Effector memory CD8-positive, alpha-beta T cell (primary cell): ENCODE results near the gene PLCB4.
"Not testable (repeated sequence)": the region's sequence is repeated elsewhere in the genome, so short reads cannot be mapped to it uniquely, and the experiment has no call there.

Experiments
- ATAC-seq: fragments of 150-1000 bp; cut with Tn5 transposase; replicated peaks from 2 replicates; pipeline ENCODE4 v1.10.0; 2021; ENCODE audit warnings: mild to moderate bottlenecking, moderate library complexity
- DNase-seq, 3 experiments: peaks; one replicate each; pipeline ENCODE4 v3.0.0; 2021
- H3K27ac Mint-ChIP-seq, 2 donors: one replicate each; pipeline ENCODE4 v1.8.0; 2022; ENCODE audit warnings: mild to moderate bottlenecking in 2 of 2, mixed read lengths in 2 of 2, moderate library complexity in 2 of 2
- H3K27me3 Mint-ChIP-seq, 2 donors: one replicate each; pipeline ENCODE4 v1.8.0; 2022; ENCODE audit warnings: mixed read lengths in 2 of 2
- H3K36me3 Mint-ChIP-seq: one replicate; pipeline ENCODE4 v1.8.0; 2022; ENCODE audit warnings: mild to moderate bottlenecking, moderate library complexity, mixed read lengths; ENCODE audit not compliant: insufficient read depth
- H3K4me1 Mint-ChIP-seq, 2 donors: one replicate each; pipeline ENCODE4 v1.8.0; 2022; ENCODE audit warnings: low read depth in 2 of 2, mixed read lengths in 2 of 2
- H3K4me3 Mint-ChIP-seq, 2 donors: one replicate each; pipeline ENCODE4 v1.8.0; 2022; ENCODE audit warnings: mild to moderate bottlenecking in 2 of 2, mixed read lengths in 2 of 2, moderate library complexity in 2 of 2
- H3K9me3 Mint-ChIP-seq, 2 donors: one replicate each; pipeline ENCODE4 v1.8.0; 2022; ENCODE audit warnings: mixed read lengths in 2 of 2

PLCB4 gene

GRCh38 chr20:9367328-9367727 is 298.4 kb downstream of the PLCB4 start:
- Mint-ChIP-seq H3K27me3 (no peaks in the 10 kb centered on the region), H3K4me1 (no peaks in the 10 kb centered on the region), H3K4me3 (no peak overlapping the region), H3K27ac (no peak overlapping the region), H3K9me3 (peaks cover 0 to 1% of the 10 kb centered on the region in 2 donors), H3K36me3 (no peaks in the 10 kb centered on the region)
- DNase-seq (no peak), ATAC-seq (no peak)

GRCh38 chr20:9367746-9368145 is 298.9 kb downstream of the PLCB4 start:
- no peak for ATAC-seq
- H3K27ac Mint-ChIP-seq: no peak overlapping the region
- no peaks in the 10 kb centered on the region for H3K36me3 Mint-ChIP-seq
- no peak overlapping the region for H3K4me3 Mint-ChIP-seq
- no peak for DNase-seq
- H3K4me1 Mint-ChIP-seq: no peaks in the 10 kb centered on the region
- H3K9me3 Mint-ChIP-seq: peaks cover 0 to 1% of the 10 kb centered on the region in 2 donors
- no peaks in the 10 kb centered on the region for H3K27me3 Mint-ChIP-seq

GRCh38 chr20:9368893-9369292 is 300.0 kb downstream of the PLCB4 start:
- H3K27me3 Mint-ChIP-seq: no peaks in the 10 kb centered on the region
- H3K4me3 Mint-ChIP-seq: no peak overlapping the region
- H3K36me3 Mint-ChIP-seq: no peaks in the 10 kb centered on the region
- H3K9me3 Mint-ChIP-seq: peaks cover 0 to 1% of the 10 kb centered on the region in 2 donors
- ATAC-seq: no peak
- no peak for DNase-seq
- H3K4me1 Mint-ChIP-seq: no peaks in the 10 kb centered on the region
- H3K27ac Mint-ChIP-seq: no peak overlapping the region

- DNase-seq (no peak), ATAC-seq (no peak)
- peaks cover 0 to 2% of the 10 kb centered on the region in 2 donors for H3K4me1 Mint-ChIP-seq
- no peaks in the 10 kb centered on the region for H3K36me3 Mint-ChIP-seq
- H3K4me3 Mint-ChIP-seq: no peak overlapping the region
- peaks cover 1 to 6% of the 10 kb centered on the region in 2 donors for H3K9me3 Mint-ChIP-seq
- H3K27me3 Mint-ChIP-seq: no peaks in the 10 kb centered on the region
- no peak overlapping the region for H3K27ac Mint-ChIP-seq
These were observed 300.7 kb downstream of the PLCB4 start for GRCh38 chr20:9369557-9369956.

- DNase-seq (no peak), ATAC-seq (no peak)
- Mint-ChIP-seq H3K27ac (no peak overlapping the region), H3K27me3 (no peaks in the 10 kb centered on the region), H3K9me3 (peaks cover 1 to 6% of the 10 kb centered on the region in 2 donors), H3K4me1 (peaks cover 0 to 2% of the 10 kb centered on the region in 2 donors), H3K36me3 (no peaks in the 10 kb centered on the region), H3K4me3 (no peak overlapping the region)
These were observed 305.2 kb downstream of the PLCB4 start for GRCh38 chr20:9374072-9374471.

GRCh38 chr20:9374480-9374879 is 305.6 kb downstream of the PLCB4 start:
- DNase-seq: no peak
- Mint-ChIP-seq H3K27ac (no peak overlapping the region), H3K4me1 (peaks cover 0 to 2% of the 10 kb centered on the region in 2 donors), H3K9me3 (peaks cover 1 to 6% of the 10 kb centered on the region in 2 donors), H3K27me3 (no peaks in the 10 kb centered on the region), H3K36me3 (no peaks in the 10 kb centered on the region), H3K4me3 (no peak overlapping the region)
- ATAC-seq: no peak

GRCh38 chr20:9375221-9375681 is 306.4 kb downstream of the PLCB4 start:
- Mint-ChIP-seq H3K27me3 (no peaks in the 10 kb centered on the region), H3K27ac (no peak overlapping the region), H3K4me1 (peaks cover 0 to 2% of the 10 kb centered on the region in 2 donors), H3K4me3 (no peak overlapping the region), H3K9me3 (peaks cover 1 to 6% of the 10 kb centered on the region in 2 donors), H3K36me3 (no peaks in the 10 kb centered on the region)
- ATAC-seq: no peak
- no peak for DNase-seq

- H3K9me3 Mint-ChIP-seq: peaks cover 0 to 6% of the 10 kb centered on the region in 2 donors
- H3K36me3 Mint-ChIP-seq: no peaks in the 10 kb centered on the region
- H3K4me3 Mint-ChIP-seq: no peak overlapping the region
- H3K27ac Mint-ChIP-seq: no peak overlapping the region
- H3K27me3 Mint-ChIP-seq: no peaks in the 10 kb centered on the region
- DNase-seq (no peak), ATAC-seq (no peak)
- peaks cover 0 to 2% of the 10 kb centered on the region in 2 donors for H3K4me1 Mint-ChIP-seq
These were observed 308.1 kb downstream of the PLCB4 start for GRCh38 chr20:9377007-9377406.

- H3K27me3 Mint-ChIP-seq, H3K27ac Mint-ChIP-seq, H3K4me1 Mint-ChIP-seq, H3K9me3 Mint-ChIP-seq, H3K36me3 Mint-ChIP-seq, ATAC-seq, DNase-seq, H3K4me3 Mint-ChIP-seq: not testable (repeated sequence)
These were observed 316.7 kb downstream of the PLCB4 start for GRCh38 chr20:9385345-9386310.

GRCh38 chr20:9388160-9388812 is 319.4 kb downstream of the PLCB4 start:
- Mint-ChIP-seq H3K9me3 (peaks cover 5 to 6% of the 10 kb centered on the region in 2 donors), H3K36me3 (no peaks in the 10 kb centered on the region), H3K4me1 (no peaks in the 10 kb centered on the region), H3K4me3 (no peak overlapping the region), H3K27ac (no peak overlapping the region), H3K27me3 (peaks cover 0 to 4% of the 10 kb centered on the region in 2 donors)
- DNase-seq (no peak), ATAC-seq (no peak)

- no peak overlapping the region for H3K4me3 Mint-ChIP-seq
- H3K9me3 Mint-ChIP-seq: peaks cover 5 to 6% of the 10 kb centered on the region in 2 donors
- no peaks in the 10 kb centered on the region for H3K4me1 Mint-ChIP-seq
- DNase-seq (no peak), ATAC-seq (no peak)
- no peaks in the 10 kb centered on the region for H3K36me3 Mint-ChIP-seq
- no peak overlapping the region for H3K27ac Mint-ChIP-seq
- peaks cover 0 to 4% of the 10 kb centered on the region in 2 donors for H3K27me3 Mint-ChIP-seq
These were observed 319.9 kb downstream of the PLCB4 start for GRCh38 chr20:9388813-9389161.

GRCh38 chr20:9389346-9389745 is 320.5 kb downstream of the PLCB4 start:
- Mint-ChIP-seq H3K4me1 (no peaks in the 10 kb centered on the region), H3K27ac (no peak overlapping the region), H3K9me3 (peaks cover 5 to 6% of the 10 kb centered on the region in 2 donors), H3K36me3 (no peaks in the 10 kb centered on the region), H3K27me3 (peaks cover 0 to 4% of the 10 kb centered on the region in 2 donors), H3K4me3 (no peak overlapping the region)
- DNase-seq: no peak
- no peak for ATAC-seq

- DNase-seq (no peak), ATAC-seq (no peak)
- Mint-ChIP-seq H3K36me3 (no peaks in the 10 kb centered on the region), H3K27me3 (peaks cover 0 to 4% of the 10 kb centered on the region in 2 donors), H3K4me3 (no peak overlapping the region), H3K4me1 (no peaks in the 10 kb centered on the region), H3K9me3 (peaks cover 2 to 6% of the 10 kb centered on the region in 2 donors), H3K27ac (no peak overlapping the region)
These were observed 321.6 kb downstream of the PLCB4 start for GRCh38 chr20:9390441-9390840.
